CD4-positive, alpha-beta T cell treated with Interleukin-1 beta for 1 hour (primary cell): ENCODE measurements around the gene NR5A1.

Experiments
- DNase-seq, 2 donors: peaks; one replicate each; pipeline ENCODE4 v3.0.0-alpha.2; 2020 to 2022

NR5A1 gene

GRCh38 chr9:124439086-124439485, 68.1 kb downstream of the NR5A1 start:
- DNase-seq: no peak

DNA sequence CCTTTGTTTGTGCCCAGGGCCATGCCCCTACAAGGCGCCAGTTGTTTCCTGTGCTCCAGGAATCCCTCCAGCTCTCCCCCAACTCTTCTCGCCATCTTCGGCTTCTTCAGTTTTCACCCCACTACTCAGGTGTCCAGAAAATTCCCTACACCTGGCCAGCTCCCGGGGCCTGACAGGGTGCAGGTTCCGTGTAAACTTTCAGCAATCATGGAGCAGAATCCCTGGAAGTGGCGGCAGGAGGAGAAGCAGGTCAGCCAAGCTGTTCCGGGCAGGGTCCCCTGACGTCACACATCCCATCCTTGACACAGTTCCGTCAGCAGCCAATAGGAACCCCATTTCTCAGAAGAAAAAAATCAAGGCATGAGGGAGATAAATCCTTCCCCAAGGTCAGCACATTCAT, 69.1 kb downstream of the NR5A1 start:
- DNase-seq: no peak

DNA sequence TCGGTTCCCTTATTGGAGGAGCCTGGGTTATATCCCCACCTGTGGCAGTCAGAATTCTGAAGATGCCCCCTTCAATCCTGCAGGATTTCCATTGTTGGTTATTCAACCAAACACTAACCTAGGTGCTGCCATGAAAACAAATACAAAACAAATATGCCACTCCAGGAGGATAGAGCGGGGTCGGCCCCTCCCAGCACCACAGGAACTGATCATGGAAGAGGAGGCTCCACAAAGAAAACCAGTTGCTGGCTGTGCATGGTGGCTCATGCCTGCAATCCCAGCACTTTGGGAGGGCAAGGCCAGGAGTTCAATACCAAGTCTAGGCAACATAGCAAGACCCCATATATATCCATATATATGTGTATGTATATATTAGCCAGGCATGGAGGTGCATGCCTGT, 70.1 kb downstream of the NR5A1 start:
- DNase-seq: no peak

DNA sequence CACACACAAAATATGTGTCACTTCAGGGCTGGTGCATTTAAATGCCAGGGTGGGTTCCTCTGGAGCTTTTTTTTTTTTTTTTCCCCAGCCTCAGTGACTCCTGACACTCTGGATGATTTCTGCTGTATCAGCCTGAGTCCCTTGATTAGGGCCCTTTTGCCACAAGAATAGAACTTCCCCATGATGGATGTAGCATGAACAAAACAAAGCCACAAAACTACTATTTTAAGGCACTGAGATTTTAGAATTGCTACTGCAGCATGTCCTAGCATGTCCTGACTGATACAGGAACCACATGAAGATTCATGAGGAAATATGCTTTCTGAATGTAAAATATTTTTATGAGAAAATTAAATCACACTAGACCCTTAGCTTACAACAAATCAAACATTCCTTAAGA, 70.9 kb downstream of the NR5A1 start:
- no peak for DNase-seq
